GM12878 (cell line): Measurements from ENCODE around the gene DENND1B. TPM values are rescaled to one million over a fixed set of nuclear protein-coding genes. Genes with fewer than 3 reads are reported as not detected.

ENCODE experiments used
- CTCF ChIP-seq, 3 experiments: IDR thresholded peaks in 2 of 3; conservative IDR thresholded peaks in 1 of 3; 2 replicates each; pipeline ENCODE4 v1.5.1; 2011; ENCODE audit warnings: low read depth in 3 of 3, low read length in 3 of 3, mild to moderate bottlenecking in 3 of 3, control low read depth in 2 of 3, moderate library complexity in 2 of 3, inconsistent platforms in 1 of 3, mixed read lengths in 1 of 3; ENCODE audit not compliant: control insufficient read depth in 2 of 3, insufficient read depth in 1 of 3; ENCODE audit errors: extremely low read depth in 1 of 3
- EGR1 ChIP-seq, 2 experiments: IDR thresholded peaks; 1 replicate in 1 of 2; 2 replicates in 1 of 2; pipeline ENCODE4 v1.6.1; 2011 to 2012; ENCODE audit warnings: low read depth in 2 of 2, low read length in 2 of 2, borderline replicate concordance in 1 of 2, mild to moderate bottlenecking in 1 of 2, moderate library complexity in 1 of 2
- IKZF2 ChIP-seq, 2 experiments: fragments of 450-650 bp; IDR thresholded peaks; 2 replicates each; pipeline ENCODE4 v1.6.1; 2017; ENCODE audit warnings: mild to moderate bottlenecking in 2 of 2, moderate library complexity in 2 of 2
- KDM1A ChIP-seq: fragments of 200-600 bp; sonication (generic); IDR thresholded peaks from 2 replicates; pipeline ENCODE4 v1.6.1; 2016; ENCODE audit warnings: borderline replicate concordance
- KLF5 ChIP-seq: fragments of 450-650 bp; IDR thresholded peaks from 2 replicates; pipeline ENCODE4 v1.6.1; 2014; ENCODE audit warnings: mild to moderate bottlenecking; ENCODE audit not compliant: partially characterized antibody
- NBN ChIP-seq: fragments of 450-650 bp; IDR thresholded peaks from 2 replicates; pipeline ENCODE4 v1.6.1; 2016
- NR2C1 ChIP-seq: fragments of 450-650 bp; IDR thresholded peaks from 2 replicates; pipeline ENCODE4 v1.6.1; 2017; ENCODE audit warnings: antibody characterized with exemption, mild to moderate bottlenecking, moderate library complexity
- NR2F1 ChIP-seq: fragments of 450-650 bp; conservative IDR thresholded peaks from 2 replicates; pipeline ENCODE4 v1.6.1; 2017; ENCODE audit warnings: mild to moderate bottlenecking
- SMC3 ChIP-seq: IDR thresholded peaks from 2 replicates; pipeline ENCODE4 v1.6.1; 2011; ENCODE audit warnings: low read length, improper control_type of control experiment, borderline replicate concordance
- ZNF207 ChIP-seq: fragments of 450-650 bp; IDR thresholded peaks from 2 replicates; pipeline ENCODE4 v1.6.1; 2014; ENCODE audit warnings: antibody characterized with exemption, mild to moderate bottlenecking, borderline replicate concordance
- ZNF592 ChIP-seq: fragments of 450-650 bp; IDR thresholded peaks from 2 replicates; pipeline ENCODE4 v1.6.1; 2017; ENCODE audit warnings: mild to moderate bottlenecking, moderate library complexity
- ZSCAN29 ChIP-seq: fragments of 450-650 bp; IDR thresholded peaks from 2 replicates; pipeline ENCODE4 v1.6.1; 2017; ENCODE audit warnings: mild to moderate bottlenecking, moderate library complexity
- polyA plus RNA-seq, 11 experiments: library from polyadenylated mRNA; depleted of rRNA in 4 of 11; unstranded in 6 of 11; stranded (reverse) in 5 of 11; fragments of >200 nt; fragmentation: Nextera tagmentation in 4 of 11; fragmentation: Illumina TruSeq in 1 of 11; extraction: Ambion mirVana in 4 of 11; extraction: Trizol in 1 of 11; gene quantifications; 1 replicate in 1 of 11; 2 replicates in 10 of 11; pipeline versions ENCODE4 v1.2.1 to v1.2.3, GENCODE V29; 2011 to 2016; ENCODE audit warnings: inconsistent platforms in 2 of 11, missing spikeins in 2 of 11, low read depth in 1 of 11
- total RNA-seq, 4 experiments: library from RNA; depleted of rRNA in 3 of 4; stranded (reverse); fragments of >200 nt in 3 of 4; fragmentation: Illumina TruSeq in 1 of 4; extraction: Trizol in 1 of 4; gene quantifications; 2 replicates each; pipeline versions ENCODE4 v1.2.1 to v1.2.3, GENCODE V29; 2013 to 2021

The DENND1B gene
- total and polyA plus RNA-seq, 10 of the 15 experiments (the other 5 are each of a cell fraction or from before 2014, with no cell fraction given): 1.7 to 10.7 (median 8.0) TPM

- TF ChIP-seq ZNF592 (no peak), IKZF2 (IDR thresholded peaks at IDR 0.05) (no peak), ZSCAN29 (no peak), ZNF207 (no peak), KLF5 (no peak), NR2F1 (no peak), NBN (no peak), EGR1 (IDR thresholded peaks at IDR 0.05; ENCODE audit: borderline replicate concordance in 1 of 2, low read depth in 2 of 2, low read length in 2 of 2) (no peak), NR2C1 (no peak), CTCF (IDR thresholded peaks at IDR 0.05 in 2 of 3, conservative IDR thresholded peaks at IDR 0.05 in 1 of 3; ENCODE audit: control insufficient read depth in 2 of 3, extremely low read depth in 1 of 3, insufficient read depth in 1 of 3, low read depth in 3 of 3, low read length in 3 of 3) (peak in 2 of 3 experiments; percentile 36 to 42; a peak in 2 of 6 replicates), SMC3 (peak; percentile 35; the same call in 1 of the 2 replicates), KDM1A (no peak)
These were observed 82.3 kb downstream of the DENND1B start (continued) for GRCh38 chr1:197692965-197693364.
